Right atrium auricular region (tissue), 2 donors: Measurements from ENCODE around the gene FBXO9. TPM values are rescaled to one million over a fixed set of nuclear protein-coding genes. Genes with fewer than 3 reads are reported as not detected.

Experiments
- DNase-seq: peaks from one replicate; pipeline ENCODE4 v3.0.0-alpha.2; 2019; ENCODE audit warnings: low spot score
- H3K27ac ChIP-seq, 2 donors: fragments of 200-600 bp; sonication (generic); 1 replicate in 1 of 2; 2 replicates in 1 of 2; pipeline ENCODE4 v1.5.1; 2016 to 2019
- H3K27me3 ChIP-seq, 2 donors: fragments of 200-600 bp; sonication (generic); one replicate each; pipeline versions ENCODE4 v1.5.1 to v1.6.0; 2017 to 2019
- H3K36me3 ChIP-seq: fragments of 200-600 bp; sonication (generic); one replicate; pipeline ENCODE4 v1.5.1; 2016
- H3K4me1 ChIP-seq, 2 donors: fragments of 200-600 bp; sonication (generic); one replicate each; pipeline versions ENCODE4 v1.5.1 to v1.6.0; 2017 to 2019
- H3K4me3 ChIP-seq, 2 donors: fragments of 200-600 bp; sonication (generic); 1 replicate in 1 of 2; 2 replicates in 1 of 2; pipeline ENCODE4 v1.5.1; 2017 to 2019; ENCODE audit warnings: mild to moderate bottlenecking in 1 of 2, moderate library complexity in 1 of 2
- H3K9me3 ChIP-seq, 2 donors: fragments of 200-600 bp; sonication (generic); one replicate each; pipeline ENCODE4 v1.5.1; 2019
- CTCF ChIP-seq, 2 donors: fragments of 200-600 bp; sonication (generic); IDR thresholded peaks; one replicate each; pipeline ENCODE4 v1.5.1; 2019; ENCODE audit warnings: antibody characterized with exemption in 2 of 2
- total RNA-seq, 2 donors: library from RNA; depleted of rRNA; stranded (reverse); fragments of >200 nt; gene quantifications; one replicate each; pipeline ENCODE4 v1.1.0, GENCODE V29; 2016

The FBXO9 gene
- total RNA-seq, 2 donors from 2014 or later: 35.8 to 50.5 TPM

GRCh38 chr6:53111865-53112264 lies 46.7 kb downstream of the FBXO9 start:
- Histone ChIP-seq H3K36me3 (no peaks in the 10 kb centered on the region), H3K27me3 (no peaks in the 10 kb centered on the region), H3K9me3 (no peaks in the 10 kb centered on the region), H3K4me1 (no peaks in the 10 kb centered on the region), H3K4me3 (no peak overlapping the region), H3K27ac (no peak overlapping the region)
- no peak for TF ChIP-seq CTCF (IDR thresholded peaks at IDR 0.05)
- DNase-seq: no peak

- no peak for TF ChIP-seq CTCF (IDR thresholded peaks at IDR 0.05)
- H3K27me3 ChIP-seq: no peaks in the 10 kb centered on the region
- no peaks in the 10 kb centered on the region for H3K9me3 ChIP-seq
Measured at GRCh38 chr6:53112404-53112803, 47.2 kb downstream of the FBXO9 start.

GRCh38 chr6:53112871-53113270 lies 47.7 kb downstream of the FBXO9 start:
- no peaks in the 10 kb centered on the region for H3K9me3 ChIP-seq
- H3K36me3 ChIP-seq: no peaks in the 10 kb centered on the region
- DNase-seq: no peak
- no peaks in the 10 kb centered on the region for H3K27me3 ChIP-seq
- no peak for TF ChIP-seq CTCF (IDR thresholded peaks at IDR 0.05)
- H3K27ac ChIP-seq: no peak overlapping the region
- no peak overlapping the region for H3K4me3 ChIP-seq
- no peaks in the 10 kb centered on the region for H3K4me1 ChIP-seq

More at GRCh38 chr6:53112404-53112803, 47.2 kb downstream of the FBXO9 start:
- no peak for DNase-seq
- H3K27ac ChIP-seq: no peak overlapping the region
- H3K4me1 ChIP-seq: no peaks in the 10 kb centered on the region
- H3K4me3 ChIP-seq: no peak overlapping the region
- H3K36me3 ChIP-seq: no peaks in the 10 kb centered on the region

GRCh38 chr6:53113742-53114141 lies 48.5 kb downstream of the FBXO9 start:
- H3K9me3 ChIP-seq: no peaks in the 10 kb centered on the region
- DNase-seq: no peak
- no peak overlapping the region for H3K27ac ChIP-seq

GRCh38 chr6:53115113-53115512 lies 49.9 kb downstream of the FBXO9 start:
- no peak for TF ChIP-seq CTCF (IDR thresholded peaks at IDR 0.05)
- H3K36me3 ChIP-seq: no peaks in the 10 kb centered on the region
- no peaks in the 10 kb centered on the region for H3K9me3 ChIP-seq
- H3K27me3 ChIP-seq: no peaks in the 10 kb centered on the region
- H3K27ac ChIP-seq: no peak overlapping the region
- H3K4me3 ChIP-seq: no peak overlapping the region
- no peak for DNase-seq
- no peaks in the 10 kb centered on the region for H3K4me1 ChIP-seq

More at GRCh38 chr6:53113742-53114141, 48.5 kb downstream of the FBXO9 start:
- no peaks in the 10 kb centered on the region for H3K27me3 ChIP-seq
- no peaks in the 10 kb centered on the region for H3K36me3 ChIP-seq
- no peaks in the 10 kb centered on the region for H3K4me1 ChIP-seq
- no peak for TF ChIP-seq CTCF (IDR thresholded peaks at IDR 0.05)
- no peak overlapping the region for H3K4me3 ChIP-seq

- Histone ChIP-seq H3K4me1 (no peaks in the 10 kb centered on the region), H3K36me3 (no peaks in the 10 kb centered on the region), H3K27me3 (no peaks in the 10 kb centered on the region), H3K4me3 (no peak overlapping the region), H3K27ac (no peak overlapping the region), H3K9me3 (no peaks in the 10 kb centered on the region)
- DNase-seq: no peak
- no peak for TF ChIP-seq CTCF (IDR thresholded peaks at IDR 0.05)
Measured at GRCh38 chr6:53115741-53116140, 50.5 kb downstream of the FBXO9 start.
